Measurements from ENCODE around the gene RHOF.

The RHOF gene

GRCh38 chr12:121800694-121801594 lies 7.5 kb upstream of the RHOF start:
- H3K4me3 ChIP-seq (ENCODE audit: control insufficient read depth, low read depth, low read length), result peak overlapping the region; percentile 70
- TF ChIP-seq CTCF (IDR thresholded peaks at IDR 0.05; ENCODE audit: control insufficient read depth, insufficient read depth, low read depth, low read length, missing control alignments), result no peak
- DNase-seq (ENCODE audit: low read depth), result no peak

DNA sequence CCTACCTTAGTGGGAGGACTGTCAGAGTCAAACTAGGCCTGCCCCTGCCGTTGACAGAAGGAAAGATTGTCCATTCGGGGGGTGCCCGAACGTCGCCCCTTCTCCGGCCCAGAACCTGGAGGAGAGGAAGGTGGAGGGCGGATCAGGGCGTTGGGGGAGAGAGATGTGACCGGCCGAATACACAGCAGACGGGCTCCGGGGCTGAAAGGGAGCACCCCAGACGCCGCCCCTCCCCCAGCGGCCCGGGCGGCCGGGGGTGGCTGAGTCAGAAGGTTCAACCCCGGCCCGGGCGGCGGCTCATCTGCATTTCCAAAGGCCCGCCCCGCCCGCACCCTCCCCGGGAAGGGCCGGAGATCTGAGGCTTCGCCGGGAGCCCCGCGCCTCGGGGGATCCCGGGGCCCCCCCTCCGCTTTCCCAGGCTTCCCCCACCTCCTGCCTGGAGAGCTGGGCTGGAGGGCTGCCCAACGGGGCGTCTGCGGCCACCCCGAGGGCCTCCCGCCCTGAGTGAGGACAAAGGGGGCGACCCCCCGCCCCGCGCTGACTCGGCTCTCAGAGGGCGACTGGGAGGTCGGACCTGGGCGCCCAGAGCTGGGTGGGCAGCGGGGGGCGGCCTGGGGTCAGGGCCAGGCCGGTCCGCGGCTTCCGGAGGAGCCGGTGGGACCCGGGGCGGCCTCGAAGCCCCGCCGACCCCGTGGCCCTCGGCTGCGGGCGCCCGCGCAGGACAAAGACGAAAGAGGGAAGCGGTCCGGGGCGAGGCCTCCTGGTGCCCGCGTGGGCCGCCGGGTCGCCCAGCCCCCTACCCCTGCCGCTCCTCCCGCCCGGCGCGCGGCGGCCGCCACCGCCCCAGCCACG lies 6.6 kb upstream of the RHOF start:
- no peak for DNase-seq (ENCODE audit: low read depth)
- TF ChIP-seq CTCF (IDR thresholded peaks at IDR 0.05; ENCODE audit: control insufficient read depth, insufficient read depth, low read depth, low read length, missing control alignments), result no peak
- peak overlapping the region; percentile 70 for H3K4me3 ChIP-seq (ENCODE audit: control insufficient read depth, low read depth, low read length)

DNA sequence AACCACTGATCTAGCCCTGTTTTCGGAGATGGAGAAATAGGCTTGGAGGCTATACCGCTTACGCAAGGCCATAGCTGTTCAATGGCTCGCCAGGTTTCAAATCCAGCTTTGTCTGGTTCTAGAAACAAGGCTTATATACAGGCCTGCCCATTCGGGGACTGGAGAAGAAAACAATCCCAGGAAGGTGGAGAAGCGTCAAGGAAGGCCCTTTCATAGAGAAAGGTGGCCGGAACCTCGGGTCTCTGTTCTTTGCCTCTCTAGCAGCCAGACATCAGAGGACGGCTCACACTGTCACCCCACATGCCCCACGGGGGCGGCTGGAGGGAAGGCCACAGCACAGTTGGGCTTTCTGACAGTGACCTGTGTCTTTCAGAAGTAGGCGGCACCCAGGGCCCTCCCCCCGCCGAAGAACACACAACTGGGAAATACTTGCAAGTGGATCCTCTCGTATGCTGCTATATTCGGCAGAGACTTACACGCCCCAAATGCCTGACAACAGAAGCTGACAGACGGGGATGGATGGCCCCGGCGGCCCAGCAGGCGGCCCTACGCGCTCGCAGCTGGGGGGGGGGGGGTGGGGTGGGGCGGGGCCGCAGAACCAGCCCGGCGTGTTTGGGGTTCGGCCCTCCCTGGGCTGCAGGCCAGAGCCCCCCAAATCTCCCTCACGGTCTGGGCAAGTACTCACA lies 5.8 kb upstream of the RHOF start:
- peak overlapping the region; percentile 70 for H3K4me3 ChIP-seq (ENCODE audit: control insufficient read depth, low read depth, low read length)
- no peak for TF ChIP-seq CTCF (IDR thresholded peaks at IDR 0.05; ENCODE audit: control insufficient read depth, insufficient read depth, low read depth, low read length, missing control alignments)
- no peak for DNase-seq (ENCODE audit: low read depth)

DNA sequence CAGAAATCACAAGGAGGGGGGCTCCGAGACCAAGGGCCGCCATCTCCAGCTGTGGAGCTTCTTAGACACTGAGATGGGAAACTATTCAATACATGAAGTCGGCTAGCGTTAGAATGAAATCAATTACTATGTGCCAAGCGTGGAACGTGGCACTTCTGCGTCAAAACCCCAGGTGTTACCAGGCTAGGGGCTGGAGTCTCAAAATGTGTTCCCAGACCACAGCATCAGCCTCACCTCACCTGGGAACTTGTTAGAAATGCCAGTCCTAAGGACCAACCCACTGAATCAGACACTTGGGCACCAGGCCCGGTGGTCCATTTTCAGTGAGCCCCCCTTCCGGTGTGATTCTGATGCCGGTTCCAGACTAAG lies 5.3 kb upstream of the RHOF start:
- no peak for TF ChIP-seq CTCF (IDR thresholded peaks at IDR 0.05; ENCODE audit: control insufficient read depth, insufficient read depth, low read depth, low read length, missing control alignments)
- H3K4me3 ChIP-seq (ENCODE audit: control insufficient read depth, low read depth, low read length), result peak overlapping the region; percentile 40
- DNase-seq (ENCODE audit: low read depth), result no peak

- no peak for TF ChIP-seq CTCF (IDR thresholded peaks at IDR 0.05; ENCODE audit: control insufficient read depth, insufficient read depth, low read depth, low read length, missing control alignments)
- DNase-seq (ENCODE audit: low read depth), result no peak
- H3K4me3 ChIP-seq (ENCODE audit: control insufficient read depth, low read depth, low read length), result peak overlapping the region; percentile 40
These were observed 4.7 kb upstream of the RHOF start for GRCh38 chr12:121797937-121798786.

Measured in AG09309 (cell line).